WTC11 (cell line): ENCODE measurements around the gene CORO2B. TPM values are rescaled to one million over a fixed set of nuclear protein-coding genes. Genes with fewer than 3 reads are reported as not detected.
A peak's percentile ranks its signal among the peaks of the same experiment; 100 is the strongest.

Experiments
- ATAC-seq: fragments of 200-7000 bp; cut with Tn5 transposase; 2 replicates; pipeline ENCODE4 v1.10.0; 2021; ENCODE audit warnings: mild to moderate bottlenecking, moderate library complexity
- CTCF ChIA-PET: fragments of 300-600 bp; sonication (Branson Sonifier 250); formaldehyde crosslinking; loops from one replicate; lab custom pipeline; 2021; ENCODE audit warnings: antibody characterized with exemption; lab: Charles Lee
- POLR2A ChIA-PET: fragments of 350-600 bp; sonication (Branson Sonifier 250); formaldehyde crosslinking; loops from one replicate; lab custom pipeline; 2021; ENCODE audit warnings: antibody characterized with exemption; lab: Charles Lee
- DNase-seq: peaks from one replicate; pipeline ENCODE4 v3.0.0; 2021; ENCODE audit warnings: low spot score
- H3K27ac Mint-ChIP-seq: 2 replicates; pipeline ENCODE4 v1.8.0; 2021; ENCODE audit warnings: mixed read lengths
- H3K27me3 Mint-ChIP-seq: 2 replicates; pipeline ENCODE4 v1.8.0; 2021; ENCODE audit warnings: low read depth, mild to moderate bottlenecking, moderate library complexity, mixed read lengths
- H3K36me3 Mint-ChIP-seq: 2 replicates; pipeline ENCODE4 v1.8.0; 2021; ENCODE audit warnings: mixed read lengths
- H3K4me1 Mint-ChIP-seq: 2 replicates; pipeline ENCODE4 v1.8.0; 2022; ENCODE audit warnings: mixed read lengths
- H3K4me3 Mint-ChIP-seq: 2 replicates; pipeline ENCODE4 v1.8.0; 2021; ENCODE audit warnings: mild to moderate bottlenecking, moderate library complexity, mixed read lengths
- H3K9me3 Mint-ChIP-seq: 2 replicates; pipeline ENCODE4 v1.8.0; 2021; ENCODE audit warnings: mixed read lengths
- AR ChIP-seq: fragments of 250-450 bp; sonication (Bioruptor Pico); IDR thresholded peaks from 2 replicates; pipeline ENCODE4 v1.9.0; 2021; ENCODE audit warnings: mild to moderate bottlenecking
- ATF1 ChIP-seq: sonication (generic); formaldehyde crosslinking; IDR thresholded peaks from 2 replicates; pipeline ENCODE4 v1.8.1; 2023; ENCODE audit warnings: mild to moderate bottlenecking, moderate library complexity, missing genetic modification reagents
- E2F5 ChIP-seq: sonication (generic); formaldehyde crosslinking; IDR thresholded peaks from 2 replicates; pipeline ENCODE4 v1.8.1; 2022; ENCODE audit warnings: mild to moderate bottlenecking, moderate library complexity, missing genetic modification reagents
- ERG ChIP-seq: fragments of 250-450 bp; sonication (Bioruptor Pico); IDR thresholded peaks from 2 replicates; pipeline ENCODE4 v1.8.0; 2021; ENCODE audit warnings: mild to moderate bottlenecking
- MYBL2 ChIP-seq: sonication (generic); formaldehyde crosslinking; IDR thresholded peaks from 2 replicates; pipeline ENCODE4 v1.8.1; 2023; ENCODE audit warnings: mild to moderate bottlenecking, moderate library complexity, missing genetic modification reagents
- STAT6 ChIP-seq: sonication (generic); formaldehyde crosslinking; conservative IDR thresholded peaks from 2 replicates; pipeline ENCODE4 v1.8.1; 2023; ENCODE audit warnings: mild to moderate bottlenecking, low read depth, missing genetic modification reagents, moderate library complexity
- TEAD4 ChIP-seq: sonication (generic); formaldehyde crosslinking; IDR thresholded peaks from 2 replicates; pipeline ENCODE4 v1.8.0; 2022; ENCODE audit warnings: mild to moderate bottlenecking, missing genetic modification reagents
- ZBTB43 ChIP-seq: sonication (generic); formaldehyde crosslinking; IDR thresholded peaks from 2 replicates; pipeline ENCODE4 v1.8.1; 2023; ENCODE audit warnings: mild to moderate bottlenecking, missing genetic modification reagents
- ZNF121 ChIP-seq: sonication (generic); formaldehyde crosslinking; IDR thresholded peaks from 2 replicates; pipeline ENCODE4 v1.8.0; 2023; ENCODE audit warnings: missing genetic modification reagents
- ZNF532 ChIP-seq: fragments of 250-450 bp; sonication (Bioruptor Pico); IDR thresholded peaks from 2 replicates; pipeline ENCODE4 v1.9.0; 2021; ENCODE audit warnings: mild to moderate bottlenecking, borderline replicate concordance
- total RNA-seq: library from RNA; stranded (reverse); gene quantifications from 3 replicates; pipeline ENCODE4 v1.2.3, GENCODE V29; 2021

Gene CORO2B
- total RNA-seq, 1 experiment from 2014 or later: 4.9 TPM

- H3K4me3 Mint-ChIP-seq: no peak overlapping the region
- no peak for TF ChIP-seq MYBL2 (CRISPR knock-in tag)
- no peak for TF ChIP-seq ATF1 (CRISPR knock-in tag)
- TF ChIP-seq ERG: no peak
- TF ChIP-seq AR (CRISPR knock-in tag): no peak
- TF ChIP-seq STAT6 (CRISPR knock-in tag): no peak
- TF ChIP-seq ZBTB43 (CRISPR knock-in tag): no peak
- no peak for TF ChIP-seq ZNF532 (CRISPR knock-in tag)
- TF ChIP-seq TEAD4: no peak
- TF ChIP-seq E2F5 (CRISPR knock-in tag): no peak
- no peak for TF ChIP-seq ZNF121 (CRISPR knock-in tag)
- TF ChIP-seq, all 79 proteins: peak for 0
- Mint-ChIP-seq H3K36me3 (no peaks in the 10 kb centered on the region), H3K27me3 (no peaks in the 10 kb centered on the region), H3K4me1 (peaks cover 28% of the 10 kb centered on the region), H3K27ac (peak overlapping the region; percentile 5; the same call in 1 of the 2 replicates), H3K9me3 (no peaks in the 10 kb centered on the region)
- CTCF ChIA-PET: interaction anchor here (1.0 to 2.0 kb wide), 5 partner anchors 7 to 89 kb away, joined by 4 to 8 read pairs (median 5); no protein-coding TSS in a partner anchor
- ATAC-seq (no peak), DNase-seq (no peak)
- POLR2A ChIA-PET: no interaction called here
Measured at GRCh38 chr15:68643216-68643830, 64.5 kb downstream of the CORO2B start.
